ENCODE measurements around the gene ZNF432.

Gene ZNF432

GRCh38 chr19:51986309-51987291, 62.0 kb downstream of the ZNF432 start, which contains the start of gene ZNF350:
Gene ZNF350 (minus strand): TSS chr19:51986840. CDS start chr19:51974360, 12,480 bp downstream.
- peak within 1 kb of the TSS; percentile 88 for H3K27ac ChIP-seq (replicated peaks)
- no peaks in the 10 kb centered on the region for H3K27me3 ChIP-seq (ENCODE audit: insufficient read depth, poor library complexity, severe bottlenecking)

DNA sequence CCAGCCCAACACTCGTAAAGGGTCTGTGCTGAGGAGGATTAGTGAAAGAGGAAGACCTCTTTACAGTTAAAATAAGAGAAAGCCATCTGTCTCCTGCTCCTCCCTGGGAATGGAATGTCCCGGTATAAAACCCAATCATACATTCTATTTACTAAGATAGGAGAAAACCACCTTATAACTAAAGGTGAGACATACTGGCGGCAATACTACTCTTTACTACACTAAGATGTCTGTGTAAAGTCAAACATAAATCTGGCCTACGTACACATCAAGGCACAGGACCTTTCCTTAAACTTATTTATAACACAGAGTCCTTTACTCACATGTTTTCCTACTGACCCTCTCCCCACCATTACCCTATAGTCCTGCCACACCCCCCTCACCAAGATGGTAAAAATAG, 65.3 kb downstream of the ZNF432 start:
- Histone ChIP-seq H3K4me3 (replicated peaks; ENCODE audit: insufficient read depth, low read length) (no peak overlapping the region), H3K27me3 (ENCODE audit: insufficient read depth, poor library complexity, severe bottlenecking) (no peaks in the 10 kb centered on the region), H3K27ac (replicated peaks) (no peak overlapping the region)
- no peak for DNase-seq (ENCODE audit: low read depth in 1 of 2, low spot score in 1 of 2)
- no peak for TF ChIP-seq GABPA (IDR thresholded peaks at IDR 0.05; ENCODE audit: low read depth)
- TF ChIP-seq REST (IDR thresholded peaks at IDR 0.05; ENCODE audit: insufficient replicate concordance, low read depth), result no peak
- TF ChIP-seq SPI1 (IDR thresholded peaks at IDR 0.05; ENCODE audit: borderline replicate concordance, low read depth), result no peak
- TF ChIP-seq, protein P1, sequence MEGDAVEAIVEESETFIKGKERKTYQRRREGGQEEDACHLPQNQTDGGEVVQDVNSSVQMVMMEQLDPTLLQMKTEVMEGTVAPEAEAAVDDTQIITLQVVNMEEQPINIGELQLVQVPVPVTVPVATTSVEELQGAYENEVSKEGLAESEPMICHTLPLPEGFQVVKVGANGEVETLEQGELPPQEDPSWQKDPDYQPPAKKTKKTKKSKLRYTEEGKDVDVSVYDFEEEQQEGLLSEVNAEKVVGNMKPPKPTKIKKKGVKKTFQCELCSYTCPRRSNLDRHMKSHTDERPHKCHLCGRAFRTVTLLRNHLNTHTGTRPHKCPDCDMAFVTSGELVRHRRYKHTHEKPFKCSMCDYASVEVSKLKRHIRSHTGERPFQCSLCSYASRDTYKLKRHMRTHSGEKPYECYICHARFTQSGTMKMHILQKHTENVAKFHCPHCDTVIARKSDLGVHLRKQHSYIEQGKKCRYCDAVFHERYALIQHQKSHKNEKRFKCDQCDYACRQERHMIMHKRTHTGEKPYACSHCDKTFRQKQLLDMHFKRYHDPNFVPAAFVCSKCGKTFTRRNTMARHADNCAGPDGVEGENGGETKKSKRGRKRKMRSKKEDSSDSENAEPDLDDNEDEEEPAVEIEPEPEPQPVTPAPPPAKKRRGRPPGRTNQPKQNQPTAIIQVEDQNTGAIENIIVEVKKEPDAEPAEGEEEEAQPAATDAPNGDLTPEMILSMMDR (IDR thresholded peaks at IDR 0.05; ENCODE audit: insufficient read depth, low read length), result no peak
- TF ChIP-seq POLR2AphosphoS5 (IDR thresholded peaks at IDR 0.05; ENCODE audit: low read depth), result no peak

More at GRCh38 chr19:51986309-51987291, 62.0 kb downstream of the ZNF432 start, which contains the start of gene ZNF350:
- peak within 1 kb of the TSS; percentile 81 for H3K4me3 ChIP-seq (replicated peaks; ENCODE audit: insufficient read depth, low read length)
- peak; percentile 98 for DNase-seq (ENCODE audit: low read depth in 1 of 2, low spot score in 1 of 2)
- TF ChIP-seq REST (IDR thresholded peaks at IDR 0.05; ENCODE audit: insufficient replicate concordance, low read depth) (peak; percentile 32), SPI1 (IDR thresholded peaks at IDR 0.05; ENCODE audit: borderline replicate concordance, low read depth) (peak; percentile 91), POLR2AphosphoS5 (IDR thresholded peaks at IDR 0.05; ENCODE audit: low read depth) (peak; percentile 78)
- TF ChIP-seq, protein P1 (IDR thresholded peaks at IDR 0.05; ENCODE audit: insufficient read depth, low read length), result no peak
